Transverse colon (tissue), 4 donors: ENCODE data around the gene KIF1A. TPM values are rescaled to one million over a fixed set of nuclear protein-coding genes. Genes with fewer than 3 reads are reported as not detected.

Experiments used
- DNase-seq: peaks from one replicate; pipeline ENCODE4 v3.0.0-alpha.2; 2019
- H3K27ac ChIP-seq, 4 donors: fragments of 200-600 bp; sonication (generic); 2 replicates each; pipeline ENCODE4 v1.5.1; 2016 to 2018; ENCODE audit warnings: inconsistent platforms in 4 of 4
- H3K27me3 ChIP-seq: fragments of 200-600 bp; sonication (generic); 2 replicates; pipeline ENCODE4 v1.5.1; 2017; ENCODE audit warnings: inconsistent platforms
- H3K36me3 ChIP-seq, 4 donors: fragments of 200-600 bp; sonication (generic); 2 replicates each; pipeline ENCODE4 v1.5.1; 2017 to 2019; ENCODE audit warnings: inconsistent platforms in 4 of 4
- H3K4me1 ChIP-seq, 4 donors: fragments of 200-600 bp; sonication (generic); 2 replicates each; pipeline ENCODE4 v1.5.1; 2017 to 2020; ENCODE audit warnings: inconsistent platforms in 4 of 4
- H3K4me3 ChIP-seq, 4 donors: fragments of 200-600 bp; sonication (generic); 1 replicate in 1 of 4; 2 replicates in 3 of 4; pipeline versions ENCODE4 v1.5.1 to v1.6.1; 2017 to 2019; ENCODE audit warnings: inconsistent platforms in 4 of 4
- H3K9me3 ChIP-seq, 2 donors: fragments of 200-600 bp; sonication (generic); 2 replicates each; pipeline ENCODE4 v1.5.1; 2017 to 2019; ENCODE audit warnings: inconsistent platforms in 2 of 2
- CTCF ChIP-seq, 5 experiments: fragments of 200-600 bp in 3 of 5; fragments of 450-650 bp in 2 of 5; sonication (generic) in 3 of 5; IDR thresholded peaks; 1 replicate in 2 of 5; 2 replicates in 3 of 5; pipeline ENCODE4 v1.5.1; 2016 to 2017; ENCODE audit warnings: antibody characterized with exemption in 5 of 5, inconsistent platforms in 3 of 5, mild to moderate bottlenecking in 2 of 5, moderate library complexity in 1 of 5
- EP300 ChIP-seq: sonication (generic); formaldehyde crosslinking; IDR thresholded peaks from one replicate; pipeline ENCODE4 v1.6.1; 2017; ENCODE audit warnings: antibody characterized with exemption, low read depth
- POLR2A ChIP-seq: fragments of 450-650 bp; IDR thresholded peaks from one replicate; pipeline ENCODE4 v1.6.1; 2016; ENCODE audit warnings: antibody characterized with exemption, mild to moderate bottlenecking, moderate library complexity
- POLR2AphosphoS5 ChIP-seq, 3 donors: sonication (generic); formaldehyde crosslinking; IDR thresholded peaks; one replicate each; pipeline ENCODE4 v1.6.1; 2016; ENCODE audit warnings: antibody characterized with exemption in 3 of 3
- WGBS, 2 donors: methylation state at CpG; one replicate each; pipeline ENCODE4 v1.1.5; 2018; ENCODE audit warnings: low coverage in 1 of 2; 5-methylcytosine and 5-hydroxymethylcytosine counted together
- in situ Hi-C, 4 donors: fragments of 200-750 bp; cut with MboI; loops; one replicate each; pipeline versions ENCODE4 v1.15.0 to v1.15.1; 2017; ENCODE audit warnings: low sequenced_read_pairs in 3 of 4, low pct_ligation_motif_present in 1 of 4, low pct_unique_long_range_greater_than_20kb in 1 of 4
- intact Hi-C: fragments of 100-400 bp; cut with DNase I; formaldehyde crosslinking; loops from one replicate; pipeline ENCODE4 v1.15.1; 2023; ENCODE audit warnings: low total_unique reads
- total RNA-seq, 4 donors: library from RNA; depleted of rRNA; stranded (reverse); fragments of >200 nt; gene quantifications; one replicate each; pipeline ENCODE4 v1.1.0, GENCODE V29; 2016

Gene KIF1A
- total RNA-seq, 4 donors from 2014 or later: 0.40 to 3.4 (median 2.9) TPM

GRCh38 chr2:240803191-240803590, 16.8 kb downstream of the KIF1A start:
- no peak for DNase-seq
- TF ChIP-seq POLR2AphosphoS5 (IDR thresholded peaks at IDR 0.05) (no peak), POLR2A (no peak), CTCF (IDR thresholded peaks at IDR 0.05) (no peak), EP300 (no peak)

GRCh38 chr2:240799033-240799820, 20.8 kb downstream of the KIF1A start:
- H3K27ac ChIP-seq: no peak overlapping the region
- WGBS, 2 donors: 62 to 83% methylated on average over 1 to 14 of the region's 14 CpGs
- no peak overlapping the region for H3K4me3 ChIP-seq
- no peaks in the 10 kb centered on the region for H3K36me3 ChIP-seq
- in situ Hi-C loops: no loop called here
- TF ChIP-seq EP300 (no peak), POLR2AphosphoS5 (IDR thresholded peaks at IDR 0.05) (no peak), CTCF (IDR thresholded peaks at IDR 0.05) (no peak), POLR2A (no peak)
- H3K4me1 ChIP-seq: no peaks in the 10 kb centered on the region
- H3K9me3 ChIP-seq: no peaks in the 10 kb centered on the region
- intact Hi-C loops: no loop called here
- DNase-seq: no peak
- peaks cover 55% of the 10 kb centered on the region for H3K27me3 ChIP-seq

More at GRCh38 chr2:240803191-240803590, 16.8 kb downstream of the KIF1A start:
- no peaks in the 10 kb centered on the region for H3K9me3 ChIP-seq
- H3K4me1 ChIP-seq: no peaks in the 10 kb centered on the region
- H3K27ac ChIP-seq: no peak overlapping the region
- no peaks in the 10 kb centered on the region for H3K36me3 ChIP-seq
- H3K4me3 ChIP-seq: no peak overlapping the region
- in situ Hi-C loops (no loop called here), intact Hi-C loops (no loop called here)
- peaks cover 58% of the 10 kb centered on the region for H3K27me3 ChIP-seq
- 82% methylated on average over 4 to 8 of the region's 8 CpGs for WGBS, 2 donors

GRCh38 chr2:240798327-240798905, 21.6 kb downstream of the KIF1A start:
- H3K27ac ChIP-seq: no peak overlapping the region
- H3K4me1 ChIP-seq: no peaks in the 10 kb centered on the region
- no peak overlapping the region for H3K4me3 ChIP-seq
- no peak for DNase-seq
- 78% methylated on average over 17 of the region's 17 CpGs; no CpG with 5 or more reads in 1 of the 2 donors for WGBS, 2 donors
- H3K9me3 ChIP-seq: no peaks in the 10 kb centered on the region
- H3K36me3 ChIP-seq: no peaks in the 10 kb centered on the region
- in situ Hi-C loops (no loop called here), intact Hi-C loops (no loop called here)
- peaks cover 53% of the 10 kb centered on the region for H3K27me3 ChIP-seq
- TF ChIP-seq EP300 (no peak), POLR2A (no peak), POLR2AphosphoS5 (IDR thresholded peaks at IDR 0.05) (no peak), CTCF (IDR thresholded peaks at IDR 0.05) (no peak)

- in situ Hi-C loops: no loop called here
- peaks cover 49% of the 10 kb centered on the region for H3K27me3 ChIP-seq
- WGBS, 2 donors: 86 to 97% methylated on average over 5 to 12 of the region's 12 CpGs
Measured at GRCh38 chr2:240797914-240798313, 22.1 kb downstream of the KIF1A start.

More at GRCh38 chr2:240797914-240798313, 22.1 kb downstream of the KIF1A start:
- Histone ChIP-seq H3K4me1 (no peaks in the 10 kb centered on the region), H3K9me3 (no peaks in the 10 kb centered on the region), H3K27ac (no peak overlapping the region), H3K36me3 (no peaks in the 10 kb centered on the region), H3K4me3 (no peak overlapping the region)
- no peak for DNase-seq
- TF ChIP-seq CTCF (IDR thresholded peaks at IDR 0.05): no peak
- TF ChIP-seq POLR2A: no peak
- no peak for TF ChIP-seq EP300
- no peak for TF ChIP-seq POLR2AphosphoS5 (IDR thresholded peaks at IDR 0.05)
- intact Hi-C loops: no loop called here
